LoVo (cell line): Measurements from ENCODE around the gene TCF19.
A peak's percentile ranks its signal among the peaks of the same experiment; 100 is the strongest.
"Not testable (repeated sequence)": the region's sequence is repeated elsewhere in the genome, so short reads cannot be mapped to it uniquely, and the experiment has no call there.

Experiments
- DNase-seq: peaks from one replicate; pipeline ENCODE4 v3.0.0-alpha.2; 2016; ENCODE audit warnings: low spot score

Gene TCF19

GRCh38 chr6:31183287-31183686 lies 24.9 kb downstream of the TCF19 start:
- DNase-seq, result not testable (repeated sequence)

DNA sequence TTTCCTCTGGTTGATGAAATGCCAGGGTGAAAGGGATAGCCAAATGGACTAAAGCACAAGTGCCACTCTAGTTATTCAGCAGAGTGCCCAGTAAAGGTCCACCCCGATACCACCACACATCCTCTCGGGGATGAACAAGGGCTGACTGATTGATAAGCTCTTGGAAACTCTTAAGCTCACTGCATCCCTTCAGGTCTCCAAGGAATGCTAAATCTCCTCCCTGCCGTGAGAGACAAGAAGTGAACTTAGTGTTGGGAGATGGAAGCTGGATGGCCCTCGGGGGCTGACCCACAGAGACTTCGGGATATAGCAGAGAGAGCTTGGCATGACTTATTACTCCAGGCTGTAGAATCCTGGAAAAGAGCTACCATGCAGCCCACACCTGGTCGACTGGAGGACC lies 25.5 kb downstream of the TCF19 start:
- DNase-seq, result not testable (repeated sequence)

- not testable (repeated sequence) for DNase-seq
These were observed 27.3 kb downstream of the TCF19 start for GRCh38 chr6:31185695-31186051.

GRCh38 chr6:31186052-31186734 lies 27.8 kb downstream of the TCF19 start:
- DNase-seq, result peak; percentile 66

DNA sequence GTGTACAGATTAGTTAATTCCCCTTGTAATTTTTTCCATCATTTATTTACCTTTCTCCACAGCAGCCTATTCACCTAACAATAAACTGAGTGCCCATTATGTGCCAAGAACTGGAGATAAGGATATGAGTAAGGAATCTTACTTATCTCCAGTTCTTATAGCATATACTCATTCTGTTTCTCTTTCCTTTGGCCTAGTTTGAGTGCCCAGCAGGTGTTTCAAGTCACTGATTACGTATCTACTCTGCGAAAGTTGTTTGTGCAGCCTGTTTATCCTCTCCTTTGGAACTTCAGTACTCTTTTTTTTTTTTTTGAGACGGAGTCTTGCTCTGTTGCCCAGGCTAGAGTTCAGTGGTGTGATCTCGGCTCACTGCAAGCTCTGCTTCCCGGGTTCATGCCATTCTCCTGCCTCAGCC lies 29.4 kb downstream of the TCF19 start:
- DNase-seq, result peak; percentile 75

DNA sequence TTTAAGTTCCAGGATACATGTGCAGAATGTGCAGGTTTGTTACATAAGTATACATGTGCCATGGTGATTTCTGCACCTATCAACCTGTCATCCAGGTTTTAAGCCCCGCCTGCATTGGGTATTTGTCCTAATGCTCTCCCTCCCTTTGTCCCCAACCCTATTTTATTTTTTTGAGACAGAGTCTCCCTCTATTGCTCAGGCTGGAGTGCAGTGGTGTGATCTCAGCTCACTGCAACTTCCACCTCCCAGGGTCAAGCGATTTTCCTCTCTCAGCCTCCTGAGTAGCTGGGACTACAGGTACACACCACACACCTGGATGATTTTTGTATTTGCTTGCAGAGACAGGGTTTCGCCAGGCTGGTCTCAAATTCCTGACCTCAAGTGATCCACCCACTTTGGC lies 30.8 kb downstream of the TCF19 start:
- DNase-seq, result not testable (repeated sequence)

DNA sequence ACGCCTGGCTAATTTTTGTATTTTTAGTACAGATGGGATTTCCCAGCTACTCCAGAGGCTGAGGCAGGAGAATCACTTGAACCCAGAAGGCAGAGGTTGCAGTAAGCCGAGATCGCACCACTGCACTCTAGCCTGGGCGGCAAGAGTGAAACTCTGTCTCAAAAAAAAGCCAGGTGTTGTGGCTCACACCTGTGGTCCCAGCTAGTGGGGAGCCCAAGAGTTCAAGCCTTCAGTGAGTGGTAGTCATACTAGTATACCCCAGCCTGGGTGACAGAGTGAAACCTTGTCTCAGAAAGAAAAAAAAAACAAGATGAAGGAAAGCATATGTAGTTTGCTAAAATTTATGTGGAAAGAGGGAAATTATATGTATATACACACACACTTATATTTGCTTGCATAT lies 32.1 kb downstream of the TCF19 start:
- DNase-seq, result no peak

DNA sequence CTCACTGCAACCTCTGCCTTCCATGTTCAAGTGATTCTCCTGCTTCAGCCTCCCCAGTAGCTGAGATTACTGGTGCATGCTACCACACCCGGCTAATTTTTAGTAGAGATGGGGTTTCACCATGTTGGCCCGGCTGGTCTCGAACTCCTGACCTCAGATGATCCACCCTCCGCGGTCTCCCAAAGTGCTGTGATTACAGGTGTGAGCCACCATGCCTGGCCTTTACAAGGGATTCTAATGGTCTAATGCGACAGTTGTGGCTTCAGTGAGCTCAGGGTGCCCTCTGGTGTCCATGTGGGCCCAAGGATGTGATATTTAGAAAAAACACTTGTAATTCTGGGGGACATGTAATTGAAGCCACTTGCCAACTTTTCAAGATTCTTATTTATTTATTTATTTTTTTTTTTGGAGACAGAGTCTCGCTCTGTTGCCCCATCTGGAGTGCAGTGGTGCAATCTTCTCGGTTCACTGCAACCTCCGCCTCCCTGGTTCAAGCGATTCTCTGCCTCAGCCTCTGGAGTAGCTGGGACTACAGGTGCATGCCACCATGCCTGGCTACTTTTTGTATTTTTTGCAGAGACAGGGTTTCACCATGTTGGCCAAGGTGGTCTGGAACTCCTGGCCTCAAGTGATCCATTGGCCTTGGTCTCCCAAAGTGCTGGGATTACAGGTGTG lies 34.2 kb downstream of the TCF19 start:
- DNase-seq, result peak; percentile 79

- no peak for DNase-seq
These were observed 34.8 kb downstream of the TCF19 start for GRCh38 chr6:31193206-31193605.

DNA sequence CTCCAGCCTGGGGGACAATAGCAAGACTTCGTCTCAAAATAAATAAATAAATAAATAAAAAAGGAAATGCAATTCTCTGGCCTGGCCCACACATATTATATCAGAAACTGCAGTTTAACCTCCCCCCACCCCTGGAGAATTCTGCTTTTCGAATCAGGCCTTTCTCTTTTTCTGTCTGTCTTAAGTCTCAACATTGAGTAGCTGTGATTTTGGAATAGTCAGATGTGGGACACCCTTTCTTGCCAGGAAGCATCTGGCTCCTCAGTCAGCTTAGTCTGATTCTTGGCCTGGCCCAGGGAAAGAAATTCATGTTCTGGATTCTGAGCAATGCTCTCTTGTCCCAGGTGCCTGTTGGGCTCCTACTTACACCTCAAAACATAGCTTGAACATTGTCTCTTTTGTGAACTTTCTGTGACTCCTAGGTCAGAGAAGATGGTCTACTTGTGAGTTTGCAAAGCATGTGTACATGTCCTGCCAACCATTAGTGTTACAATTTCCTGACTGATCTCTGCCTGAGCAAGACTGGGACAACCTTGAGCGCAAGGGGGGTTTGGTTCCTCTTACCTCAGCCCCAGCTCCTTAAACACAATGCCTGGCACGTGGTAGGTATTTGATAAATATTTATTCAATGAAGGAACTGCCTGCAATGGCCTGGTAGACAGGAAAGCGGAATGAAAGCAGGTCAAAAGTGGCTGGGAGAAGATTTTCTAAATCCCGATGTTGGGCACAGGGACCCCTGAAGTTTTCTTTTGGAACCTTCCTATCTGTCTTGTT lies 35.9 kb downstream of the TCF19 start:
- DNase-seq, result no peak

DNA sequence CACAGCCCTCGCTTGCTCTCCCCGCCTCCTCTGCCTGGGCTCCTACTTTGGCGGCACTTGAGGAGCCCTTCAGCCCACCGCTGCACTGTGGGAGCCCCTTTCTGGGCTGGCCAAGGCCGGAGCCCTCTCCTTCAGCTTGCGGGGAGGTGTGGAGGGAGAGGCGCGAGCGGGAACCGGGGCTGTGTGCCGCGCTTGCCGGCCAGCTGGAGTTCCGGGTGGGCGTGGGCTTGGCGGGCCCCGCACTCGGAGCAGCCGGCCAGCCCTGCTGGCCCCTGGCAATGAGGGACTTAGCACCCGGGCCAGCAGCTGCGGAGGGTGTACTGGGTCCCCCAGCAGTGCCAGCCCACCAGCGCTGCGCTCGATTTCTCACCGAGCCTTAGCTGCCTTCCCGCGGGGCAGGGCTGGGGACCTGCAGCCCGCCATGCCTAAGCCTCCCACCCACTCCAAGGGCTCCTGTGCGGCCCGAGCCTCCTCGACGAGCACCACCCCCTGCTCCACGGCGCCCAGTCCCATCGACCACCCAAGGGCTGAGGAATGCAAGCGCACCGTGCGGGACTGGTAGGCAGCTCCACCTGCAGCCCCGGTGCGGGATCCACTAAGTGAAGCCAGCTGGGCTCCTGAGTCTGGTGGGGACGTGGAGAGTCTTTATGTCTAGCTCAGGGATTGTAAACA lies 37.1 kb downstream of the TCF19 start:
- DNase-seq, result not testable (repeated sequence)

DNA sequence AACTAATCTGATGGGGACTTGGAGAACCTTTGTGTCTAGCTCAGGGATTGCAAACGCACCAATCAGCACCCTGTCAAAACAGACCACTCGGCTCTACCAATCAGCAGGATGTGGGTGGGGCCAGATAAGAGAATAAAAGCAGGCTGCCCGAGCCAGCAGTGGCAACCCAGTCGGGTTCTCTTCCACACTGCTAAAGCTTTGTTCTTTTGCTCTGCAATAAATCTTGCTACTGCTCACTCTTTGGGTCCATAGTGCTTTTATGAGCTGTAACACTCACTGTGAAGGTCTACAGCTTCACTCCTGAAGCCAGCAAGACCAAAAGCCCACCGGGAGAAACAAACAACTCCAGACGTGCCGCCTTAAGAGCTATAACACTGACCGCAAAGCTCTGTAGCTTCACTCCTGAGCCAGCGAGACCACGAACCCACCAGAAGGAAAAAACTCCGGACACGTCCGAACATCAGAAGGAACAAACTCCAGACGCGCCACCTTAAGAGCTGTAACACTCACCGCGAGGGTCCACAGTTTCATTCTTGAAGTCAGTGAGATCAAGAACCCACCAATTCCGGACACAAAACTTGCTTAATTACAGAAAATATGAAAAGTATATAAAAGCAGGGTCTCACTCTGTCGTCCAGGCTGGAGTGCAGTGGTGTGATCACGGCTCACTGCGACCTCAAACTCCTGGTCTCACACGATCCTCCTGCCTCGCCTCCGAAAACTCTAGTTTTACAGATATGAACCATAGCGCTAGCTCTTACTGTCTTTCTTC lies 38.0 kb downstream of the TCF19 start:
- not testable (repeated sequence) for DNase-seq

- DNase-seq, result peak; percentile 87
These were observed 39.3 kb downstream of the TCF19 start for GRCh38 chr6:31197559-31198305.

GRCh38 chr6:31199105-31199452 lies 40.7 kb downstream of the TCF19 start:
- DNase-seq, result not testable (repeated sequence)

- DNase-seq, result peak; percentile 36
These were observed 44.1 kb downstream of the TCF19 start for GRCh38 chr6:31202259-31203166.

- peak; percentile 86 for DNase-seq
These were observed 45.1 kb downstream of the TCF19 start for GRCh38 chr6:31203345-31203979.

DNA sequence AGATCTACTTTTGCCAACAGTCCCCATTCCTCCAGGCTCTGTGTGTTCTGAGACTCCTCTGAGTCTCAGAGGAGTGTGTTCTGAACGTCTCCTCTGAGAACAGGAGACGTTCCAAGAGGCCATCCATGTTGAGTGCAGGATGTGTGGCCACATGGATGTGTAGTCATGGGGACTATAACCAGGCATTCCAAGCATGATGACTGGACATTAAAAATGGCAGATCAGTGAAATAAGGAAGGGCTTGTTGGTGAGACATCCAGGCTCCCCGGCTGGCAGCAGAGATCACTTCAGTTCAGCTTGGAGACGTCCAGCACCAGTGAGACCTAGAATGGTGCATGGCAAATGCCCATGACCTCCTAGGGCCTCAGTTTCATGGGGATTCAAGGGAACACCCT lies 46.4 kb downstream of the TCF19 start:
- DNase-seq, result no peak

- no peak for DNase-seq
These were observed 47.2 kb downstream of the TCF19 start for GRCh38 chr6:31205638-31206037.

GRCh38 chr6:31208506-31208905 lies 50.1 kb downstream of the TCF19 start:
- DNase-seq, result no peak
